Ovary (tissue), 3 donors: ENCODE data around the gene ATP5F1B.

Source experiments
- POLR2A ChIP-seq: fragments of 450-650 bp; IDR thresholded peaks from one replicate; pipeline ENCODE4 v1.6.1; 2017; ENCODE audit warnings: antibody characterized with exemption, mild to moderate bottlenecking, moderate library complexity
- TF ChIP-seq, protein P1 (sequence below), 3 donors: fragments of 450-650 bp in 2 of 3; fragments of 200-600 bp in 1 of 3; IDR thresholded peaks; one replicate each; pipeline versions ENCODE4 v1.5.1 to v1.8.0; 2016 to 2022; ENCODE audit warnings: antibody characterized with exemption in 3 of 3, mild to moderate bottlenecking in 1 of 3
- donor health status: DM: no; HTN: no; CAD: no.

DNA sequence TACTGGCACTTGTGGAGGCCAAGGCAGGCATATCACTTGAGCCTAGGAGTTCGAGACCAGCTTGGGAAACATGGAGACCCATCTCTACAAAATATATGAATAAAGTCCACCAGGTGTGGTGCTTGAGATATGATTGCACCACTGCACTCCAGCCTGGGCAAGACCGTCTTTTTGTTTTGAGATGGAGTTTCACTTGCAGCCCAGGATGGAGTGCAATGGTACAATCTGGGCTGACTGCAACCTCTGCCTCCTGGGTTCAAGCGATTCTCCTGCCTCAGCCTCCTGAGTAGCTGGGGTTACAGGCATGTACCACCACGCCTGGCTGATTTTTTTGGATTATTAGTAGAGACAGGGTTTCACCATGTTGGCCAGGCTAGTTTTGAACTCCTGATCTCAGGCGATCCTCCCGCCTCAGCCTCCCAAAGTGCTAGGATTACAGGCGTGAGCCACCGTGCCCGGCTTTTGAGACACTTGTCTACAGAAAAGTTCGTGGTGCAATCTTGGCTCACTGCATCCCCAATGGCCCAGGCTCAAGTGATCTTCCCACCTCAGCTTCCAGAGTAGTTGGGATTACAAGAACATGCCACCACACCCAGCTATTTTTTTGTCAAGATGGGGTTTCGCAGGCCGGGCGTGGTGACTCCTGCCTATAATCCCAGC, 16.3 kb upstream of the ATP5F1B start:
- TF ChIP-seq, protein P1, sequence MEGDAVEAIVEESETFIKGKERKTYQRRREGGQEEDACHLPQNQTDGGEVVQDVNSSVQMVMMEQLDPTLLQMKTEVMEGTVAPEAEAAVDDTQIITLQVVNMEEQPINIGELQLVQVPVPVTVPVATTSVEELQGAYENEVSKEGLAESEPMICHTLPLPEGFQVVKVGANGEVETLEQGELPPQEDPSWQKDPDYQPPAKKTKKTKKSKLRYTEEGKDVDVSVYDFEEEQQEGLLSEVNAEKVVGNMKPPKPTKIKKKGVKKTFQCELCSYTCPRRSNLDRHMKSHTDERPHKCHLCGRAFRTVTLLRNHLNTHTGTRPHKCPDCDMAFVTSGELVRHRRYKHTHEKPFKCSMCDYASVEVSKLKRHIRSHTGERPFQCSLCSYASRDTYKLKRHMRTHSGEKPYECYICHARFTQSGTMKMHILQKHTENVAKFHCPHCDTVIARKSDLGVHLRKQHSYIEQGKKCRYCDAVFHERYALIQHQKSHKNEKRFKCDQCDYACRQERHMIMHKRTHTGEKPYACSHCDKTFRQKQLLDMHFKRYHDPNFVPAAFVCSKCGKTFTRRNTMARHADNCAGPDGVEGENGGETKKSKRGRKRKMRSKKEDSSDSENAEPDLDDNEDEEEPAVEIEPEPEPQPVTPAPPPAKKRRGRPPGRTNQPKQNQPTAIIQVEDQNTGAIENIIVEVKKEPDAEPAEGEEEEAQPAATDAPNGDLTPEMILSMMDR (IDR thresholded peaks at IDR 0.05), result no peak
- TF ChIP-seq POLR2A, result no peak
